DMS53 treated with DMSO at 0.1 percent for 48 hours (cell line): ENCODE results near the gene CNNM4.

Experiments
- DNase-seq: peaks from one replicate; lab custom pipeline; 2025; ENCODE audit not compliant: unreplicated experiment; lab: John Stamatoyannopoulos, UW

CNNM4 gene

DNA sequence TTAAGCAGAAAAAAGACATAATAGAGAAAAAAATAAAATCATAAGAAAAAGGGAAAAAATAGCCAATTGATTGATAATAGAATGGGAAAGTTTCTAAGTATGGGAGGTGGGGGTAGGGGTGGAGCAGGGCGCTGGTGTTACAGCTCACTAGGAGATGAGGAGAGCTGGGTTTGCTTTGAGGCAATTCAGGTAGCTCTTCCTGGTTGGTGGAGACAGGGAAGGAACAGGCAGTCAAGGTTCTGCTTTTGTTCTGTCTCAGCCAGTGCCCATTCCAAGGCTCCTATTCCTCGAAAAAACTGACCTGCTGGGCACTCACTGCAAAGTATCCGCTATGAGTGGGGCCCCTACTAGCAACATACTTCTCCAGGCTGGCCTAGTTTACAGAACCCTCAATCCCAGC is 1.7 kb upstream of the CNNM4 start:
- no peak for DNase-seq

DNA sequence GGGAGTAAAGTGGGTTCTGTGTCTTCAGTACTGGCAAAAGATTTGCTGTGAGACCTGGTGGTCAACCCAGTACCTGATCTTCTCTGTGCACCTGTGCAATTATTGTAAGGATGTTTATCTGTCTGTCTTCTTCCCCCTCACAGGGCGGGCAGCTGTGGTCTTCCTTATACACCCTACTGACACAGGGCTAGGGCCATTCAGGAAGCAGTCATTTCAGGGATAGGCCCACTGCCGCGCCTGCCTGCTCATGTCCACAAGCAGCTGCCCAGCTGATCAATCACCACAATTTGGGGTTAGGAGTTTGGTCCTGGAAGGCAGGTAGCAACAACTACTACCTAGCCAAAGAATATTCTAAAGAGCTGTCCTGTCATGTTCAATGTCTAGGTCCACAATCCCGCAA is 1.2 kb upstream of the CNNM4 start:
- DNase-seq, result no peak

DNA sequence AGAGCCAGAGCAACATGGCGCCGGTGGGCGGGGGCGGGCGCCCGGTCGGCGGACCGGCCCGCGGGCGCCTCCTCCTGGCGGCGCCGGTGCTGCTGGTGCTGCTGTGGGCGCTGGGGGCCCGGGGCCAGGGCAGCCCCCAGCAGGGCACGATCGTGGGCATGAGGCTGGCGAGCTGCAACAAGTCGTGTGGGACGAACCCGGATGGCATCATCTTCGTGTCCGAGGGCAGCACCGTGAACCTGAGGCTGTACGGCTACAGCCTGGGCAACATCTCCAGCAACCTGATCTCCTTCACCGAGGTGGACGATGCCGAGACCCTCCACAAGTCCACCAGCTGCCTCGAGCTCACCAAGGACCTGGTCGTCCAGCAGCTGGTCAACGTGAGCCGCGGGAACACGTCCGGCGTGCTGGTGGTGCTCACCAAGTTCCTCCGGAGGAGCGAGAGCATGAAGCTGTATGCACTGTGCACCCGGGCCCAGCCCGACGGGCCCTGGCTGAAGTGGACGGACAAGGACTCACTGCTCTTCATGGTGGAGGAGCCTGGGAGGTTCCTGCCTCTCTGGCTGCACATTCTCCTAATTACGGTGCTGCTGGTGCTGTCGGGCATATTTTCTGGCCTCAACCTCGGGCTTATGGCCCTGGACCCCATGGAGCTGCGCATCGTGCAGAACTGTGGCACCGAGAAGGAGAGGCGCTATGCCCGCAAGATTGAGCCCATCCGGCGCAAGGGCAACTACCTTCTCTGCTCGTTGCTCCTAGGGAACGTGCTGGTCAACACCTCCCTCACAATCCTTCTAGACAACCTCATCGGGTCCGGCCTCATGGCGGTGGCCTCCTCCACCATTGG is 507 bp downstream of the CNNM4 start:
- peak; percentile 83 for DNase-seq

DNA sequence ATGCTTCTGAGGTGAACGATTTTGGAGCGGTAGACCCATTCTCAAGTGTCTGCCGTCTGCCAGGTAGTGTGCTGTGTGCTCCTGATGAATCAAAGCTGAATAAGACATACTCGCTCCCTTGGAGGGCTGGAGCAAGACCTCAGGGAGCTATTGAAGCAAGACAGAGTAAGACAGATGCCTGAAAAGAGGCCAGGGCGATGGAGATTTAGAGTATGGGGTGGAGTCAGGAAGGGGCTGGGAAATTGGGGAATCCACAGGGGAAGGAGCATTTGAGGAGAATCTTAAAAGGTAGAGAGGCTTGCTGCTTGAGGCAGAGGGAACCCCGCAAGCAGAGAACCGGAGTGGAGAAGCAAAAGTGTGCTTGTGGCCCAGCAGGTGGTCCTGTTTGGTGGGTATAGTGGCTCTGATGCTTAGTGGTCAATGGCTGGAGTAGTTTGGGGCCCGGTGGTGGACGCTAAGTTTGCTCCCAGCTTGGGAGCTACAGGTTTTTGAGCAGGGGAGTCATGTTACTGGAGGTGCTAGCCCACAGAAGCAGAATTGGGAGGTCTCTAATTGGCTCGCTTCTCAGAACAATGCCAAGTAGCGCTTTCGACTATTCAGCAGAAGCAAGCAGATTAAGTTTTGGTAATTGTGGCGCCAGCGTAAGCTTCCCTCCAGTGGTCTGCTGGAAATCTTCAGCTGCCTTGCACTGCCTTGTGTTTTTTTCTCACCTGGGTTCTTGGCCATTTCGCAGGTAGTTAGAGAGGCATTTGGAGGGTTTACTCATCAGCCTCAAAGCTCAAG is 2.0 kb downstream of the CNNM4 start:
- DNase-seq, result no peak

DNA sequence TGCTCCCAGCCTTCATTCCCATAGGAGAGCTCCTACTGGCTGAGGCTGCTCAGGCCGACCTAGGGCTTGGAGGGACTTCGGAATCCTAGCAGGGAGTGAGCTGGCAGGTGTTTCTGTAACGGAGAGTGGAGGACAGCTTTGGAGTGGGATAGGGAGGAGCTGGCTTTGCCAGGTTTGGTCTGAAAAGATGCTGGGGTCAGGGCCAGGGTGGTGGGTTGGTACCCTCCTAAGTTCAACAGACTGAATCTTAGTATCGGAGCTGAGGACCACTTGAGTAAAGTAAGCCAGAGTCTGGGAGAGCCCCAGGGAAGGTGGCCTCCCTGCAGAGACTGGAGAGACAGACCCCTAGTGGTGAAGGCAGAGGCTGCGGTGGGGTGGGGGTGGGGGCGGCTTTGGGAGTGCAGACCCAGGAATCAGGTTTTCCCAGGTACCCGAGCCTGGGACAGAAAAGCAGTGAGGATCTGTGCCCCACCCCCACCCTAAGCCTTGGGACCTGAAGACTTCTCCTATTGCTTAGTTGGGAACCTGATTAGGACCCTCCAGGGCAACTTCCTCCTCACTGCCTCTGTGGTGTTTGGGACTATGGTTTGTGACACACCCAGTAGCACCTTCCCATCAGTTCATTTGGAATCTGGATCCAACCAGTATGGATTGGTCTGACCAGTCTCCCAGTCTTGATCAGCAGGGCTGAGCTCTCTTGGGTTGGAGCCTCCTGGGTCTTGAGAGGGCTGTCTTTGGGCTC is 3.0 kb downstream of the CNNM4 start:
- no peak for DNase-seq

DNA sequence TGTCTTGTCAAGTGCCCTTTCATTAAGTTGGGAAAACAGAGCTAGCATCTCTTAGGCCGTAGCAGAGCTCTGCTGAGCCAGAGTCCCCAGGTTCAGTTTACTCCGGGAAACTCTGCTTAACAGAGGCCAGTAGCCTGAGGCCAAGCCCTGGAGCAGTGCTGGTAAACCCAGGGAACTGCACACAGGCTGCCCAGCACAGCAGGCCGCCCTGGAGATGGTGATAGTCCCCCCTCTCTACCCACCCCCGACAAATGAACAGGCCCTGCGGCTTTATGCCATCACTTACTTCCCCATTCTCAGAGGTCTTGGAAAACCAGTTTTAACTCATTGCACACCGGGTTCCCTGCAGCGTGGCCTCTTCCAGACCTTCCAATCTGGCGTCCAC is 3.5 kb downstream of the CNNM4 start:
- DNase-seq, result no peak

DNA sequence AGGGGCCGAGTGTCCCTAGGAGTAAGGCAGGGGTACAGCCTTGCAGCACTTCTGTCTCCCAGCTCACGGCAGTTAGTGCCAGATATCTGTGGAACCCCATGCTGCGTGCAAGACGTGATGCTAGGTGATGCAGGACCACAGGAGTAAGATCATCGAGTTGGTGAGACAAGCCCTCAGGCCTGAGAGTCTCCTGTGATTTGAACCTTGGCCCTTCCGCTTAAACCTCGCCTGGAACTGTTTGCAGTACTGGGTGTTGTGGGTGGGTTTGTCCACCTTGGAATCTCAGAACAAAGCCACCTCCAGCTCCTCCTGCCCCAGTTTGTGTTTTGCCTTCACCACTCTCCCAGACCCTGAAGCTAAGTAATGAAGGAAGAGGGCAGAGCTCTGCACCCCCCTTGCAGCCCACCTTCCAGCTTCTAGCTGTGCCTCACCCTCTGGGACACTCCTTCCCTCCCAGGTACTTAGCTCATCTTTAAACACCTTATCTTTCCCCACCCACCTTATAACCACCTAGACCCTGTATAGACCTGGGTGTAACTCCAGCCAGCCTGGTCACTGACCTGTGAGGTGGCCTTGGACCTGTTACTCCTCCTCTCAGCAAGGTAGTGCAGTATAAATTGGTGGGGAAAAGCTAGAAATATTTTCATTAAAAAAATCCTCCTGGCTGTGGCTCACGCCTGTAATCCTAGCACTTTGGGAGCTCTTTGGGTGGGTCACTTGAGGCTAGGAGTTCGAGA is 6.6 kb downstream of the CNNM4 start:
- no peak for DNase-seq

DNA sequence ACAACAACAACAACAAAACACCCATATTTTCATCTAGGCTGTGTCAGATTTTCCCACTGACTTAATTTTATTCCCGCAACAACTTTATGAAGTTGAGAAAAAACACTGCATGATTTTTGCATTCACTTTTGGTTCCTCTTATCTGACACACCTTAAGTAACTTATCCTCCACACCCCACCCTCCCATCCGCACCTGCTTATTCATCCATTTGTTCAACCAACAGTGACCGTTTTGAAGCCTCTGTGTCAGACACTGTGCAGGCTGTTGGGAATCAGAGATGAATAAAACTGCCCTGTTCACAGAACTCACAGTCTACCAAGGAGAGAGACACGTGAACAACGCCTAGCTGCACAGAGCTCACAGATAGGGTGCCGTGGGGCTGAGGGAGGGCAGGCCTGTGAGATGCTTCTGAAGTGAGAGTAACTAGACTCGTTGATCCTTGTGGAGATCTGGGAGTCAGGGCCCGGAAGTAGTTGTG is 7.4 kb downstream of the CNNM4 start:
- no peak for DNase-seq

DNA sequence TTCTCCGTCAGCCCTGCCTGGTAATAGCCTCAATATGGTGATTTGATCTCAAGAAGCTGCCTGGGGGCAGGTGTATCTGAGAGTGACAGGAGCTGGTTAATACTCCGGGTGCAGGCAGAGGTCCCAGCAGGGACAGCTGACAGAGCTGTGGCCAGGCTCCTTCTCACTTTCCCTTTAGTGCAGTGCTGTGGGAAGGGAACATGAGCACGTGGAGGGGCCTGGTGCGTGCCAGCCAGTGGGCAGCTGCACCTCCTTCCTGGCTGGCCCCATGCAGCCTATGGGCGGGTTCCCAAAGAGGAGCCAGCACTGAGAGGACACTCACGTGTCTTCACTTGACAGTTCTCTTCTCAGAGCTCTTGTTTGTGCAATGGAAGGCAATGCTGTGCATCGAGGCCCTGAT is 9.1 kb downstream of the CNNM4 start:
- no peak for DNase-seq

DNA sequence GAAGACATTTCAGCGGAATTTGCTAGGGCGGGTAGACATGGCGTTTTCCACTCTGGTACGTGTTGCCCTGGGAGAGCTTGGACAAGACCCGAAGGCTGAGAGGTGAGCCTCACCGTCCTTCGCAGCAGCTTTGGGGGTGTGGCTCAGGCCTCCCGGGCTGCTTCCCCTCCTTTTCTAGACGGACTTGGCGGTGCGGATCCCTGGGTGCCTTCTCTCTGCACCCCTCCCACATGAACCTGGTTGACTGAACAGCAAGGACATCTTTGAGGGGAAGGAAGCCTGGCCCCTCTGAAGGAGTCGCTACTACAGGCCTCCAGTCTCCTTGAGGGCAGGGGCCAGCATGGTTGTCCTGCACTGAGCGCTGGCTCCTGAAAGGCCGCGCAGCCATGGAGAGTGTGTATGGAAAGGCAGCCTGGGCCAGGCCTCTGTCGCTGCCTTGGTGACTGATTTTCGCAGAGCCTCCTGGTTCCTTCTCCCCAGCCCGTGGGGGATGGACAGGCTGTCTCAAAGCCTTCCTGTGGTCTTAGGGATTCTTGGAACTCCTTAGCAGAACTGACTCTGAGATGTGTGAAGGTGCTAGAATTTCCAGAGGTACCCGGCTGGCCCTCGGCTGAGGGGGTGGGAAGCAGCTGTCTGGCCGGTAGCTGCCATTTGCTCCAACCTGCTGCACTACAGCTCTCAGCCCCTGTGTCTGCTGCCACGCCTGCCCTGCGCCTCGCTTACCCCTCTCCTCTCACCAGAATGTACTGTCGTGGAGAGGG is 9.9 kb downstream of the CNNM4 start:
- no peak for DNase-seq

DNA sequence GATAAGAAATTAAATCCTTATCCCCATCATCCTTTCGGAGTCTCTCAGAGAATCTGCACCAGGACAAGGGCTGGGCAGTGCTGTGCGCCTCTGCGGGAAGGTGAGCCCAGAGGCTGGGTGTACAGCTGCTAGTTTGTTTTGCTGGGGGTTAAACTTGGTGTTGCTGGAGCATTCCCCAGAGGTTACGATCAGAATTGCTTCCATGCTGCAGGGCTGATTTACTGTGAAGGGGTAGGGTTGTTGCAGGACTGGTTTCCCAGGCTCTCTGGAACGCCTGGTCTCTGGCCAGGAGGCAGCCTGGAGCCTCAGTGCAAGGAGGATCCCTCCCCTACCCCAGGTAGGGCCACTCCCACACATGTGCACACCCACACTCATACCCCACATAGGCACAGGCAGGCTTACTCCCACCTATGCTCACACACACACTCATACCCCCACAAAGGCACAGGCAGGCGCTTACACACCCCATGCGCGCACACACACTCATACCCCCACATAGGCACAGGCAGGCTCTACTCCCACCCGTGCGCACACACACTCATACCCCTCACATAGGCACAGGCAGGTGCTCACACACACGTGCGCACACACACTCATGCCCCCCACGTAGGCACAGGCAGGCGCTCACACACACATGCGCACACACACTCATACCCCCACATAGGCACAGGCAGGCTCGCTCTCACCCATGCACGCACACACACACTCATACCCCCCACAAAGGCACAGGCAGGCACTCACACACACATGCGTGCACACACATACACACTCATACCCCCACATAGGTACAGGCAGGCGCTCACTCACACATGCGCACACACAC is 11.3 kb downstream of the CNNM4 start:
- DNase-seq, result no peak

DNA sequence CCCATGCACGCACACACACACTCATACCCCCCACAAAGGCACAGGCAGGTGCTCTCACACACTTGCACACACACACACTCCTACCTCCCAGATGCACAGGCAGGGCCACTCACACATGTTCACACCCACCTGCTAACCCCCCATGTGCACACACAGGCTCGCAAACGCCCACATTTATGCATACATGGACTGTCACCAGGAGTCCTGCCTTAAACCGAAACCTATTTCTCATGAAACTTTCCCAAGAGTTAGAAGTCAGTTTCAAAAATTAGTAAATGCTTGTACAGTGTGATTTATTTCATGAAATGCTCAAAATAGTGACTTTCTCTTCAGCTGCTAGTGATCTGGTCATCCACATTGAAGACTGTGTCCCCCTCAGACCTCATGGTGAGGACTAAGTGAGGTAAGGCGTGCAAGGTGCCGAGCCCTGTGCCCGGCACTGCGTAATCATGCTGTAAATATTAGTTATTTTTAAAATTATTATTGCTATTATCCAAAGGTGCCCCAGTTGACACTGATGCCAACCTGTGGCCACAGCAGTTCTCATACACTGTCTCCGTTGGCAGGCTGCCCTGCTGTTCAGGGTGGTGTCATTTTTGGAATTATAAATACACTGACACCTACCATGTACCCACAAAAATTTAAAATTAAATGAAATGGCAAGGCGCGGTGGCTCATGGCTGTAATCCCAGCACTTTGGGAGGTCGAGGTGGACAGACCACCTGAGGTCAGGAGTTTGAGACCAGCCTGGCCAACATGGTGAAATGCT is 12.4 kb downstream of the CNNM4 start:
- no peak for DNase-seq

DNA sequence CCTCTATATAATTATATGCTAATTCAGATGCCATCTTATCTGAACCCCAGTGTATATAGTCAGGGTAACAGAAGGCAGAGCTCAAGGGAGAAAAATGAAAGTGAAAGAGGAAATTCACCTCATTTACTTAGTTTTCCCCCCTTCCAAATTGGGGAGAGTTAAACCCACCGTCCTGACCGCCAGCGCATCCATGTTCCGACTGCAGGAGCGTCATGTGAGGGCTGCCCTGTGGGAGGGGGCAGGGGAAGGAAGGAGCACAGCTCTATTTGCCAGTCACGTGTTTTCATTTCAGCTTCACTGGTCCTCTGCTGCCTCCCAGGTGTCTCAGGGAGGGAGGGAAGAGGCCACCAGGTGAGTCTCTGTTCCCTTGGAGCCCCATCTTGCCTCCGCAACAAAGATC is 13.2 kb downstream of the CNNM4 start:
- peak; percentile 57 for DNase-seq

DNA sequence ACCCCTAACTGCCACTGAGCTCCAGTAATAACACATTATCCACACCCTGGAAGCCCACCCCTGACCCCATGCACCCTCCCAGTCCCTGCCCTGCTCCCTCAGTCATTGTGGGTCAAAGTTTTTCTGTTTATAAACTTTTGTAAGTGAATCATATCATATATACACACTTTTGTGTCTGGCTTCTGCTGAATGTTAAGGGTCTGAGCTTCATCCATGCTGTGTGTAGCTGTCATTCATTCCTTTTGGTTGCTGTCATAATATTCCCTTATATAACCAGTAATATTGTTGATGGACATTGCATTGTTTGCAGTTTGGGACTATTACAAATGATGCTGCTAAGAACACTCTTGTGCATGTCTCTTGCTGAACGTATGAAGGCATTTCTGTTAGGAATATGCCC is 14.5 kb downstream of the CNNM4 start:
- DNase-seq, result no peak

DNA sequence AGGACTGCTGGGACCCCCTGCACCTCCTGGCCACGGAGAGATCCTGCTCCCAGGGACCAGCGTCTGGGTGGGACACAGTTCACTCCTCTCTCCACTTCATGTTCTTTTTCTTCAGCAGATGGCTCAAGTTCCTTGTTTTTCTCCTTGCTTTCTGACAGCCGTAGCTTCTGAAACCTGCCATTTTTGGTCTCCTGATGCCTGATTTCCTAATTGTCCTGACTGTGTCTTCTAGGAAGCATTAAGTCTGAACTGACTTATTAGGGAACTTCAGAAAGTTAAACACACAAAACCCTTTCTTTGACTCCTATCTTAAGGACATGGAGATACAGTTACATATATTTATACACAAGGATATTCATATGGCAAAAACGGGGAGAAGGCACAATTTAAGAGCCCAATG is 22.7 kb downstream of the CNNM4 start:
- DNase-seq, result no peak

DNA sequence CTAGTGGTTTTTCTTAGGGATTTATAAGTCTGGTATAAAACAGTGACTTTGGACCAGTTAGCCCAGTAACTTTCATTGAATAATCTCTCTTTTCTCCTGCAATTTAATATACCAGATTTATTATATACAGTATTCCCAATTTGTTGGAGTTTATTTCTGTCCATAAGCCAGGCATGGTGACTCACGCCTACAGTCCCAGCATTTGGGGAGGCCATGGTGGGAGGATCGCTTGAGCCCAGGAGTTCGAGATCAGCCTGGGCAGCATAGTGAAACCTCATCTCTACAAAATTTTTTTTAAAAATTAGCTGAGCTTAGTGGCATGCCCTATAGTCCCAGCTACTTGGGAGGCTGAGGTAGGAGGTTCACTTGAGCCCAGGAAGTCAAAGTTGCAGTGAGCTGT is 26.7 kb downstream of the CNNM4 start:
- no peak for DNase-seq

DNA sequence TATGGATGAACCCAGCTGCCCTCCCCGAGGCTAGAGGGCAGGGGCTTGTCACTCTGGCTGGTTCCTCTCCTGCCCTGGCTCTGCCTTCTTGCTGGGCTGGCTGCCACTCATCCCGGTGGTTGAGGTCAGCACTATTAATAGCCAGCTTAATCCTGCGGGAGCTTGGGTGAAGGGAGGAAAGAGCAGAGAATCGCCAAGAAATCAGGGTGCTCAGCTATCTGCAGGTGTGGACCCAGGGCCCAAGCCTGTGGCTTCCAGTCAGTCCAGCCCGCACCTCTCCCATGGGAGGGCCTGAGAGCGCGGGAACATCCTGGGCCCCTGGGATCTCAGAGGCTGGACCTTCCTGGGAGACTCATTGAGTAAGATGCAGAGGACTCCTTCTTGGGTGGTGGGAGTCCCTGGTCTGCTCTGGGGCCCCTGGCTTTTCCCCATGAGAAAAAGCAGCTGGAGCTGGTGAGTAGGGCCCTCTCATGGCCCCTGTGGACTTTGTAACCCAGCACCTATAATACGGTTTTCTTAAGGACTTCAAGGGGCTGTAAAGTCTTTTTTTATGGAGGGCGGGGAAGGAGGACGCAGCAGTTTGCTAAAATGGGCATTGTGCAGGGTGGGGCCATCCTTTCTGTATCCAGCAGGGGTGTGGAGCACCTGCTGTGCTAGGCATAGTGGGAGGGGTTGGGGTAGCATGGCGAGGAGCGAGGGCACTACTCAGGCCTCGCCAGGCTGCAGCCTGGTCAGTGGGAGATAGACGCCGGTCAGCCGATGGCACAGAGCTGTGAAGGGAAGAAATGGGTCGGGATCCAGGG is 27.9 kb downstream of the CNNM4 start:
- DNase-seq, result no peak

DNA sequence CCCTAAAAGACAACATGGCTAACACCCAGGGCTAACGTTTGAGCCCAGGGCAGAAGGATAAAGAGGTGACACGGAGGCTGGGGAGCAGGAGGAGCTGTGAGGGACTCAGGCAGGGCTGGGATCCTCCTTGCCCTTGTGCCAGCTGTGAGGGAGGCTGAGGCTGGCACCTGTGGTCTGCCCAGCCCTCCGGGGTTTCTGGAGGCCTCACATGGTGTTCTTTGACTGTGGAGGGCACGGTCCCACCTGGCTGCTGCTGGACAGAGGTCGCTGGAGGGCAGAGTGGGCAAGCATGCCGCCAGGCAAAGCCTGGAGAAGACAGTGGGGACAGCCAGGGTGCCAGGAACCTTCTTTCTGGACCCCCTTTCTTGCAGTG is 28.5 kb downstream of the CNNM4 start:
- DNase-seq, result no peak
